Endometrial microvascular endothelial cells (primary cell): ENCODE measurements around the gene INTS4. TPM values are rescaled to one million over a fixed set of nuclear protein-coding genes. Genes with fewer than 3 reads are reported as not detected.
"Not testable (repeated sequence)": the region's sequence is repeated elsewhere in the genome, so short reads cannot be mapped to it uniquely, and the experiment has no call there.

Source experiments
- in situ Hi-C: cut with HindIII; loops from 2 replicates; pipeline ENCODE4 v1.10.0; 2017; ENCODE audit warnings: low sequenced_read_pairs, low pct_unique_long_range_greater_than_20kb; ENCODE audit errors: inconsistent ontology term
- total RNA-seq: library from RNA; depleted of rRNA; stranded (reverse); fragments of >200 nt; gene quantifications from one replicate; pipeline ENCODE4 v1.2.3, GENCODE V29; 2015; ENCODE audit errors: inconsistent ontology term

Gene INTS4
- 23.5 TPM for total RNA-seq

DNA sequence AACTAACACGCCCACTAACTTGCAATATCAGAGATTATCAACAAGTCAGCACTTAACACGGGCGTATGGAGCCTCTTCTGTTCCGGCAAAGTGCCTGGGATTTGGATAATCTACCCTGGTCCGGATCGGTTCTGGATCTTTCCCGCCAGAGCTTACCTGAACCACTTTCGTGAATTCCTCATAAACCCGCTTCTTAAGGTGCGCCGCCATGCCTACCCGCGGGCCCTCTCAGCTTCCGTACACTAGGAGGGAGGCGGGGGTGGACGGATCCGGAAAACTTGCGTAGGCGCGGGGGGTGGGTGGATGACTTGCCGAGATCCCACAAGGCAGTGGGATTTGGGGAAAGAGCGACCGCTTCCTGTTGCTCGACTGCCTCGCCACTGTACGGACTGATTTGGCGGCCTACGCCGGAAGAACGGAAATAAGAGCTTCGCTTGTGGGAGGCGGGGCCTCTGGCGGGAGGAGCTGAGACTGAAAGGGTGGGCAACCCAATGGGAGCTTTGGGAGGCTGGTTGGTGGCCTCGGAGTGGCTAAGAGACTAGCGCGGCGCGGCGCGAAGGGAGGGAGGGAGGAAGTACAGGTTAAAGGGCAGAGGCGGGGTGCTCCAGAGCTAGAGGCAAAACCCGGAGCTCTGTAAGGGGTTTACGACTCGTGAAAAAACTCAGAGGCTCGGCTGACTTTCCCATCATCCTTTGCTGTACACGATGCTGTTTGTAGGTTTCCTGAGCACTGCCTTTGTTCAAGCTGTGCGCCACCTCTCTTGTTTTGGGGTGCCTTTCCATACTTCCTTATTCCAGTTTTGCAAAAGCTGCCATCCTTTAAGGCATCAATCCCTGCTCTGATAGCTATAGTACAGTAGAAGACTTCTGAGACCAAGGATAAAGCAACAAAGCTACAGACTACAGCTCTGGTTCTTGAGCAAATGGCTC lies at the start of gene INTS4:
Gene INTS4 (minus strand): TSS at position 235 of the 929 bp plus-strand sequence. CDS start 25 bp downstream, at position 210.
- in situ Hi-C loops: no loop called here

GRCh38 chr11:78041843-78042440 lies 47.5 kb upstream of the INTS4 start:
- in situ Hi-C loops: no loop called here

- in situ Hi-C loops: not testable (repeated sequence)
These were observed 46.9 kb upstream of the INTS4 start for GRCh38 chr11:78041380-78041719.

DNA sequence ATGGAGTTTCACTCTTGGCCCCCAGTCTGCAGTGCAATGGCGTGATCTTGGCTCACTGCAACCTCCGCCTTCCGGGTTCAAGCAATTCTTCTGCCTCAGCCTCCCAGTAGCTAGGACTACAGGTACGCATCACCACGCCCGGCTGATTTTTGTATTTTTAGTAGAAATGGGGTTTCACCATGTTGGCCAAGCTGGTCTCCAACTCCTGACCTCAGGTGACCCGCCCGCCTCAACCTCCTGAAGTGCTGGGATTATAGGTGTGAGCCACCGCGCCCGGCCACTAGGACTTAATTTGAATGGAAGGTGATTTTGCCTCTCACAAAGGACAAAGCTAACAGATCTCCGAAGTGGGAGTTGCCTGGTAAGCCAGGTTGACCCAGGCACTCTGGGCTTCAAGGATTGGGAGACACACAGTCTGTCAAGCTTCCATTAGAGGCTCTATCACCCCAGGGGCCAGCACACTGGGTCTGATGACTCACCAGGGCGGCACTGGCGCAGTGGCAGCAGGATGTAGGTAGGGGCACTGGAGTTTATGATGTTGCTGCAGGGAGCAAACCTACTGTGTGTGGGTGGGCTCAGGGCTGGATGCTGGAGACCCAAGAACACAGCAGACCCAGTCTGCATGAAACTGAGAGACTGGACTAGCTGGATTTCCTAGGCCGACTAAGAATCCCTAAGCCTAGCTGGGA lies 46.4 kb upstream of the INTS4 start:
- in situ Hi-C loops: no loop called here

GRCh38 chr11:78039919-78040671 lies 45.6 kb upstream of the INTS4 start:
- in situ Hi-C loops: no loop called here

GRCh38 chr11:78039391-78039918 lies 45.0 kb upstream of the INTS4 start:
- in situ Hi-C loops: no loop called here

DNA sequence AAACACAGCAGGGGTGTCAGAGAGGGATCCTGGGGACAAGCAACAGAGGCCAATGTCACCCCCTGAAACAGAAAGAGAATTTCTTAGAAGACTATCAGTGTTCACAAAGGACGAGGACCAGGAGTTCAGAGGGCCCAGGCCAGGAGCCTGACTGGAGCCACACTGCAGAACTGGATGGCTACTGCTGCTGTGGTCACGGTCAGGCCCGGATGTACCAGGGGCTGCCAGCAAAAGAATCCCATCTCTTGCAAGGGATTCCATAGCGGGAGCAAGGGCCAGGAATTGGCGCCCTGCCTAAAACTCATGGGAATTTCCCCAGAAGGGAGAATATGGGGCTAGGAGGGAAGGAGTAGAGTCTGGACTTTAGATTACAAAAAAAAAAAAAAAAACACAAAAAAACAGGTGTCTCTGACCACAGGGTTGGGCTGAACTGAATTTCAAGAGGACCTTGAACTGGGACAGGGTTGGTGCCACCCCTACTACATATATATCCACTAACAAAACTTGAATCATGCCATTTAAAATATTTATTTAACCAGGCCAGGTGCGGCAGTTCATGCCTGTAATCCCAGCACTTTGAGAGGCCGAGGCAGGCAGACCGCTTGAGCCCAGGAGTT lies 44.3 kb upstream of the INTS4 start:
- in situ Hi-C loops: no loop called here

- in situ Hi-C loops: no loop called here
These were observed 43.6 kb upstream of the INTS4 start for GRCh38 chr11:78037825-78038620.

DNA sequence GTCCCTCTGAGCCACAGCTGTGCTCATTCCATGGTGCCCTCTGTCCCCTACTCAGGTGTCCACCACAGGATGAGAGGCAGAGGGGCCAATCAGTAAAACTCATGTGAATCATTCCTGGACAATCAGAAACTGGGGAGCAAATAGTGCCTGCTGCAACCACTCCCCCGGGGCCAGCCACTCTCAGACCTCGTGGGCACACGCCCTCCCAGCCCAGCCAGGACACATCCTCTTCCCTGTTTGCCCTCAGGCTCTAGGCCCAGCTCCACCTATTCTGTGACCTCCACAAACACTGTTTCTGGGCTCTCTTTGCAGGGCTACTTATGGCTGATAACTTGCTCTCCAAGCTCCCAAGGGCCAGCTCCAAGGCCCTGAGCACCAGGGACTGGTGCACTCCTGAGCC lies 42.6 kb upstream of the INTS4 start:
- in situ Hi-C loops: no loop called here

- in situ Hi-C loops: no loop called here
These were observed 41.8 kb upstream of the INTS4 start for GRCh38 chr11:78036313-78036712.

- in situ Hi-C loops: no loop called here
These were observed 40.2 kb upstream of the INTS4 start for GRCh38 chr11:78034623-78035022.

DNA sequence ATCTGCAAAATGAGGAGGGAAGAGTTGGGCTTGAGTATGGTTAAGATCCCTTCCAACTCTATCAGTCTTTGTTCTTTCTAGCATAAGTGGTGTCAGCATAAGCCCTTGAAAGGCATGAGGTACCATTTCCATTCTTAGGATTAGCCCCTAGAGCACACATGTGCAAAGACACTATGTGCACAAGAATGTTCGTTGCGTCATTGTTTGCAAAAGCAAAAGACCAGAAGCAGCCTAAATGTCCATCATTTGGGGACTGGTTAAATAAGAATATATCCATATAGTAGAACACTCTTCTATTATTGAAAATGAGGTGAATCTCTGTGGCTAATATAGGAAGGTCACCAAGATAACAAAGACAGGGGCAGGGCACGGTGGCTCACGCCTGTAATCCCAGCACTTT lies 38.6 kb upstream of the INTS4 start:
- in situ Hi-C loops: no loop called here

DNA sequence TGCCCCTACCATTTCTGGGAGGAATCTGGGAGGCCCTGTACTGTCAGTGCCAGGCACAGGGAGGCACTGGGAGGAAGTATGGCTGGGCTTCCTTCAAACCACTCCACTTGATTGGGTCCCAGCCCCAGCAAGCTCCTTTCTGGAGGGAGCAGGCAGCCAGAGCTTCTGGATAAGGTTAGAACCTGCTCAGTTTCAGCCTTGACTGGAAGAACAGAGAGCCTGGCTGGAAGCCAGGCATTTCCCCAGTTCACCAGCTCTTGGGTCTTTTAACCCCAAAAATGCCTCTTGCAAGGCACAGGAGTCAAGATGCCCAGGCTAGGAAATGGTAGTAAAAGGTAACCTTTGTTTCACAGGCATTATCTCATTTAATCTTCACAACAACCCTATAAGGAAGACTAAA lies 37.6 kb upstream of the INTS4 start:
- in situ Hi-C loops: no loop called here

DNA sequence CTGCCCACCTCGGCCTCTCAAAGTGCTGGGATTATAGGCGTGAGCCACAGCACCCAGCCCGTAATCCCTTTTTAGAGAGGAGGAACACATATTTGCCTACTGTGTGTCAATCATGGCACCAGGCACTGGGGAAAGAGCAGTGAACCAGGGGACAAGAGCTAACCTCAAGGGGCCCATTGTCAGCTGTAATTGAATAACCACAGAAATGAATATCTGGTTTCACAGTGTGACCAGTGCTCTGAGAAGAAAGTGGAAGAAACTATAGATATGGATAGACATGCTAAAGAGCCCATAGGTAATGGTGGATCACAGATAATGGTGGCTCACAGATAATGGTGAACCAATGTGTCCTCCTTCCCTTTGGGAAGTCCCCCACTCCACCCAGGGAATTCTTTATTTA lies 37.2 kb upstream of the INTS4 start:
- in situ Hi-C loops: no loop called here

DNA sequence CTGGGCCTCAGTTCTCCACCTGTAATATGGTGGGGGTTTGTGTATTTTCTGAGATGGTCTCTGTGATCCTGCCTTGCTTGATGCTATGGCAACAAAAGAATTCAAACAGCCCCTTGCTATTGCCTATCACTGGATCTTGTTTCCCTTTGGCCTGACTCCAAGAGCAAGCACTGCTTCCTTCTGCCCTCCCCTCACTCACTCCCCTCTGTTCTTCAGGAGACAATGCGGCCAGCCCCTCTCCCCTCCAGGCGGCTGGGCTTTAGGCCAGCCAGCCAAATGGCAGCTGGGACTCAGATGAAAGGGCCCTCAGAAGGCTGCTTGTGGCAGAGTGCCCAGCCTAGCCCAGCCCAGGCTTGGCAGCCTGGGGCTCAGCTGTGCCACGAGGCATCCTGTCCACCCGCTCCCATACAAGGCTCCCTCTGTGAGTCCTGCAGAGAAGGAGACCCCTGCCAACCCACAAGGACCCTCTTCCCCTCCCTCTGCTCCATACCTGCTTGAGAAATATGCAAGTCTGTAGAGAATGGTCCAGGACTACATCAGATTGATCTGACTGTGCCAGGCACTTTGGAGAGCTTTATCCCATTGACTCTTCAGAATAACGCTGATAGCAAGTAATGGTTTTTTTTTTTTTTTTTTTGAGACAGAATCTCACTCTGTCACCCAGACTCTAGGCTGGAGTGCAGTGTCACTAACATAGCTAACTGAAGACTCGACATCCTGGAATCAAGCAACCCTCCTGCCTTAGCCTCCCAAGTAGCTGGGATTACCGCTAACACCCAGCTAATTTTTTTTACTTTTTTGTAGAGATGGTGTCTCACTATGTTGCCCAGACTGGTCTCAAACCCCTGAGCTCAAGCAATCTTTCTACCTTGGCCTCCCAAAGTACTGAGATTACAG lies 36.2 kb upstream of the INTS4 start:
- in situ Hi-C loops: no loop called here

DNA sequence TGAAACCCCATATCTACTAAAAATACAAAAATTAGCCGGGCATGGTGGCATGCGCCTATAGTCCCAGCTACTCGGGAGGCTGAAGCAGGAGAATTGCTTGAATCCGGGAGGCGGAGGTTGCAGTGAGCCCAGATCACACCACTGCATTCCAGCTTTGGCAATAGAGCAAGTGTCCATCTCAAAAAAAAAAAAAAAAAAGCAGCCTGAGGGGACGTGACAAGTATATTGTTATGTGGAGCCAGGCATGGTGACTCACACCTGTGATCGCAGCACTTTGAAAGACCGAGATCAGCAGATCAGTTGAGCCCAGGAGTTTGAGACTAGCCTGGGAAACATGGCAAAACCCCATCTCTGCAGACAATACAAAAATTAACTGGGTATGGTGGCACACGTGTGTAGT lies 34.0 kb upstream of the INTS4 start:
- in situ Hi-C loops: not testable (repeated sequence)

- in situ Hi-C loops: no loop called here
These were observed 33.3 kb upstream of the INTS4 start for GRCh38 chr11:78027759-78028158.
